Kidney (tissue), 14 donors: ENCODE results near the gene MYLK4. TPM values are rescaled to one million over a fixed set of nuclear protein-coding genes. Genes with fewer than 3 reads are reported as not detected.
A peak's percentile ranks its signal among the peaks of the same experiment; 100 is the strongest.

Source experiments
- DNase-seq, 5 donors: peaks; one replicate each; pipeline ENCODE4 v3.0.0-alpha.2; 2013 to 2020
- FAIRE-seq: peaks from 2 replicates; lab custom pipeline; 2012; peaks lifted over from hg19 to GRCh38; lab: Jason Lieb, UNC
- H3K27ac ChIP-seq, 2 donors: one replicate each; pipeline ENCODE4 v1.7.0; 2013; ENCODE audit warnings: low read depth in 2 of 2, low read length in 2 of 2, inconsistent platforms in 1 of 2
- H3K27me3 ChIP-seq: one replicate; pipeline ENCODE4 v1.7.1; 2013; ENCODE audit warnings: low read length, inconsistent platforms; ENCODE audit not compliant: control insufficient read depth, insufficient read depth
- H3K36me3 ChIP-seq, 3 donors: one replicate each; pipeline versions ENCODE4 v1.7.0 to v1.7.1; 2013; ENCODE audit warnings: low read length in 3 of 3, control low read depth in 1 of 3, inconsistent platforms in 1 of 3; ENCODE audit not compliant: insufficient read depth in 3 of 3, control insufficient read depth in 2 of 3
- H3K4me1 ChIP-seq, 3 donors: one replicate each; pipeline versions ENCODE4 v1.7.0 to v1.7.1; 2013; ENCODE audit warnings: low read length in 3 of 3, inconsistent platforms in 1 of 3, low read depth in 1 of 3; ENCODE audit not compliant: control insufficient read depth in 2 of 3, insufficient read depth in 2 of 3
- H3K4me3 ChIP-seq, 3 donors: one replicate each; pipeline versions ENCODE4 v1.7.0 to v1.8.1; 2013; ENCODE audit warnings: low read length in 3 of 3, control low read depth in 1 of 3, inconsistent platforms in 1 of 3
- H3K9ac ChIP-seq, 3 donors: one replicate each; pipeline versions ENCODE4 v1.7.0 to v1.7.1; 2013; ENCODE audit warnings: low read length in 3 of 3, control low read depth in 1 of 3, inconsistent platforms in 1 of 3
- H3K9me3 ChIP-seq, 3 donors: one replicate each; pipeline versions ENCODE4 v1.7.0 to v1.7.1; 2013; ENCODE audit warnings: low read length in 3 of 3, control low read depth in 1 of 3, inconsistent platforms in 1 of 3; ENCODE audit not compliant: control insufficient read depth in 2 of 3, insufficient read depth in 1 of 3
- CTCF ChIP-seq: IDR thresholded peaks from 3 replicates; pipeline ENCODE4 v1.5.1; 2012; ENCODE audit warnings: mild to moderate bottlenecking, moderate library complexity, borderline replicate concordance; ENCODE audit not compliant: insufficient read depth; ENCODE audit errors: extremely low read depth
- intact Hi-C: fragments of 100-400 bp; cut with DNase I; formaldehyde crosslinking; loops from one replicate; pipeline ENCODE4 v1.11.1; 2022
- polyA plus RNA-seq: library from polyadenylated mRNA; stranded (reverse); fragments of 350-450 nt; fragmentation: Illumina TruSeq; extraction: RNeasy Lipid Tissue Mini Kit (QIAGEN cat#74804); gene quantifications from one replicate; pipeline ENCODE4 v1.2.3, GENCODE V29; 2014; ENCODE audit warnings: low read depth, low replicate concordance; ENCODE audit not compliant: insufficient read depth
- total RNA-seq: library from RNA; stranded (reverse); fragmentation: NEBNext Ultra II Directional; extraction: Animal tissue kit (Norgen Biotek cat#: 25700); gene quantifications from one replicate; pipeline ENCODE4 v1.2.1, GENCODE V29; 2021
- donor health status: control.
- donor health status: control.
- donor health status: control.
- donor health status: control.
- donor health status: control.
- donor health status: DM: yes; HTN: yes; CAD: no.
- donor health status: Normal renal cell carcinoma (clear cell type).

Gene MYLK4
- total and polyA plus RNA-seq, 2 donors from 2014 or later: 1.1 to 1.3 TPM

- H3K9me3 ChIP-seq: no peaks in the 10 kb centered on the region
- no peak for FAIRE-seq
- no peaks in the 10 kb centered on the region for H3K36me3 ChIP-seq
- intact Hi-C loops: no loop called here
- H3K9ac ChIP-seq: no peak overlapping the region
- no peak overlapping the region for H3K27ac ChIP-seq
- no peak for TF ChIP-seq CTCF
- peaks cover 0 to 13% (median 4%) of the 10 kb centered on the region in 3 donors for H3K4me1 ChIP-seq
- no peak overlapping the region for H3K4me3 ChIP-seq
- H3K27me3 ChIP-seq: no peaks in the 10 kb centered on the region
- DNase-seq: peak in 1 of 5 donors; percentile 22
Measured at GRCh38 chr6:2719093-2719455, 31.6 kb downstream of the MYLK4 start.

- DNase-seq: no peak
Measured at GRCh38 chr6:2718334-2719092, 32.2 kb downstream of the MYLK4 start.

GRCh38 chr6:2716936-2717700 lies 33.6 kb downstream of the MYLK4 start:
- H3K27ac ChIP-seq: peak overlapping the region in 1 of 2 donors; percentile 55
- intact Hi-C loops: no loop called here
- no peaks in the 10 kb centered on the region for H3K9me3 ChIP-seq
- no peak overlapping the region for H3K9ac ChIP-seq
- H3K27me3 ChIP-seq: no peaks in the 10 kb centered on the region
- FAIRE-seq (no peak), DNase-seq (no peak)
- TF ChIP-seq CTCF: no peak
- peaks cover 0 to 13% (median 4%) of the 10 kb centered on the region in 3 donors for H3K4me1 ChIP-seq
- no peaks in the 10 kb centered on the region for H3K36me3 ChIP-seq
- H3K4me3 ChIP-seq: no peak overlapping the region

More at GRCh38 chr6:2718334-2719092, 32.2 kb downstream of the MYLK4 start:
- Histone ChIP-seq H3K4me1 (peaks cover 0 to 13% (median 4%) of the 10 kb centered on the region in 3 donors), H3K9me3 (no peaks in the 10 kb centered on the region), H3K27me3 (no peaks in the 10 kb centered on the region), H3K9ac (no peak overlapping the region), H3K4me3 (no peak overlapping the region), H3K27ac (no peak overlapping the region), H3K36me3 (no peaks in the 10 kb centered on the region)
- intact Hi-C loops: no loop called here
- no peak for TF ChIP-seq CTCF
- FAIRE-seq: no peak
